Endodermal cell (in vitro differentiated cells): Measurements from ENCODE around the gene SPATA1. TPM values are rescaled to one million over a fixed set of nuclear protein-coding genes. Genes with fewer than 3 reads are reported as not detected.

Experiments
- DNase-seq: peaks from one replicate; pipeline ENCODE4 v3.0.0-alpha.2; 2017
- H3K27ac ChIP-seq: 2 replicates; pipeline ENCODE4 v1.5.1; 2013; ENCODE audit warnings: mild to moderate bottlenecking, low read depth, low read length, moderate library complexity
- H3K27me3 ChIP-seq: 2 replicates; pipeline ENCODE4 v1.6.1; 2013; ENCODE audit warnings: mild to moderate bottlenecking, low read length, moderate library complexity; ENCODE audit not compliant: insufficient read depth, control insufficient read depth, poor library complexity, severe bottlenecking
- H3K36me3 ChIP-seq: 2 replicates; pipeline ENCODE4 v1.7.0; 2013; ENCODE audit warnings: mild to moderate bottlenecking, low read length, moderate library complexity; ENCODE audit not compliant: control insufficient read depth, insufficient read depth
- H3K4me1 ChIP-seq: one replicate; pipeline ENCODE4 v1.7.0; 2013; ENCODE audit warnings: low read length; ENCODE audit not compliant: control insufficient read depth, insufficient read depth
- H3K4me3 ChIP-seq: 2 replicates; pipeline ENCODE4 v1.5.1; 2013; ENCODE audit warnings: mild to moderate bottlenecking, low read length, moderate library complexity
- H3K9ac ChIP-seq: 2 replicates; pipeline ENCODE4 v1.6.1; 2013; ENCODE audit warnings: mild to moderate bottlenecking, low read length, moderate library complexity; ENCODE audit not compliant: poor library complexity, severe bottlenecking; ENCODE audit errors: extremely low read depth
- H3K9me3 ChIP-seq: 2 replicates; pipeline ENCODE4 v1.6.1; 2013; ENCODE audit warnings: mild to moderate bottlenecking, low read length, moderate library complexity; ENCODE audit not compliant: control insufficient read depth
- H3K27ac Mint-ChIP-seq: 2 replicates; pipeline ENCODE4 v1.8.0; 2020; ENCODE audit warnings: mixed read lengths
- H3K27me3 Mint-ChIP-seq: 2 replicates; pipeline ENCODE4 v1.8.0; 2021; ENCODE audit warnings: mild to moderate bottlenecking, mixed read lengths; ENCODE audit not compliant: insufficient read depth
- H3K36me3 Mint-ChIP-seq: 2 replicates; pipeline ENCODE4 v1.8.0; 2020; ENCODE audit warnings: low read depth, mixed read lengths
- H3K4me1 Mint-ChIP-seq: 2 replicates; pipeline ENCODE4 v1.8.0; 2020; ENCODE audit warnings: mixed read lengths
- H3K4me3 Mint-ChIP-seq: 2 replicates; pipeline ENCODE4 v1.8.0; 2020; ENCODE audit warnings: mild to moderate bottlenecking, moderate library complexity, mixed read lengths
- H3K9me3 Mint-ChIP-seq: 2 replicates; pipeline ENCODE4 v1.8.0; 2020; ENCODE audit warnings: mild to moderate bottlenecking, mixed read lengths
- WGBS, 2 experiments: methylation state at CpG; one replicate each; pipeline versions ENCODE4 v1.1.5 to v1.1.7; 2013; ENCODE audit warnings: missing lambda C conversion rate in 2 of 2, mixed read lengths in 1 of 2; ENCODE audit not compliant: insufficient coverage in 1 of 2, insufficient read length in 1 of 2; 5-methylcytosine and 5-hydroxymethylcytosine counted together
- total RNA-seq, 2 donors: library from RNA; stranded (reverse); fragmentation: NEBNext Ultra II Directional in 1 of 2; extraction: Animal tissue kit (Norgen Biotek cat#: 25700) in 1 of 2; gene quantifications; 2 replicates in 1 of 2; 3 replicates in 1 of 2; pipeline ENCODE4 v1.2.1, GENCODE V29; 2021
- TF ChIP-seq, protein P1 (sequence below): fragments of 200-600 bp; sonication (generic); conservative IDR thresholded peaks from 2 replicates; pipeline ENCODE4 v1.5.0; 2021; ENCODE audit warnings: antibody characterized with exemption, mild to moderate bottlenecking

The SPATA1 gene
- total RNA-seq, 2 donors from 2014 or later, result 0.55 to 1.6 TPM

DNA sequence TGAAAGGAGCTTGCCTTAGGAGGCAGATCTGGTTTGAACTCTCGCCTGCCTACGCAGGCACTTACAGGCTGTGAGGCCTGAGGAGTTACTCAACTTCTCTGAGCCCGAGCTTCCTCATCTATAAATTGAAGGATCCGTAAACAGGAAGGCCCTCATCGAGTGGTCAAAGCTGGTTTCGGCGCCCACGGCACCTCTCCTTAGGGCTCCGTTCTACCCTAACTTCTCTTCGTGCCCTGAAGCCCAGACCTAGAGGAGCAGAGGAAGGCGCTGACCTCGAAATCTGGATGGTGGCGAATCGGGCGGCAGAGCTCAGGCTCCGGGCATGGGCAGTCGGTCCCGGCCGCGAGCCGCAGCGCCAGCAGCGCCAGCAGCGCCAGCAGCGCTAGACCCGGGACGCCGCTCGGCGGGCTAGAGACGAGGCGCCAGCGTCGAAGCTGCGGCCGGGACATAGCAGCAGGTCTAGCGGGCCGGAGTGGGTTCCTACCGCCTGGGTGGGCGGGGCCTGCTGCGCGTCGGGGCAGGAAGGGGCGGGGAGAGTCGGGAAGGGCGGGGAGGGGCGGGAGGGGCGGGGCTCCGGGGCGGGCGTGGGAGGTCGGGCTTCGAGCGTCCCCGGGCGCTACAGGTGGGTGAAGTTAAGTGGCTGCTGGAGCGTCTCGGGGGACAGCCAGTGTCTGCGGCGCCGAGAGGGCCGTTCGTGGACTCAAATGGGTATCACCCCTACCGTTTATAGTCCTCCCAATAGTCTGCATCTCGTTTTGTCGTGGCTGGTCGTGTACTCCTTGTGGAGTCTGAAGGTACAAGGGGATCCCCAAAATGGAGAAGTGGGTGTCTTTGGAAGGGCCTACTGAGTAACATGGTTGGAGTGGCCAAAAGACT is 68.0 kb downstream of the SPATA1 start, which contains the start of gene CTBS:
CTBS (minus strand) TSS at position 474 of the 876 bp plus-strand sequence; CDS start at position 449, 25 bp downstream.
- TF ChIP-seq, protein P1, sequence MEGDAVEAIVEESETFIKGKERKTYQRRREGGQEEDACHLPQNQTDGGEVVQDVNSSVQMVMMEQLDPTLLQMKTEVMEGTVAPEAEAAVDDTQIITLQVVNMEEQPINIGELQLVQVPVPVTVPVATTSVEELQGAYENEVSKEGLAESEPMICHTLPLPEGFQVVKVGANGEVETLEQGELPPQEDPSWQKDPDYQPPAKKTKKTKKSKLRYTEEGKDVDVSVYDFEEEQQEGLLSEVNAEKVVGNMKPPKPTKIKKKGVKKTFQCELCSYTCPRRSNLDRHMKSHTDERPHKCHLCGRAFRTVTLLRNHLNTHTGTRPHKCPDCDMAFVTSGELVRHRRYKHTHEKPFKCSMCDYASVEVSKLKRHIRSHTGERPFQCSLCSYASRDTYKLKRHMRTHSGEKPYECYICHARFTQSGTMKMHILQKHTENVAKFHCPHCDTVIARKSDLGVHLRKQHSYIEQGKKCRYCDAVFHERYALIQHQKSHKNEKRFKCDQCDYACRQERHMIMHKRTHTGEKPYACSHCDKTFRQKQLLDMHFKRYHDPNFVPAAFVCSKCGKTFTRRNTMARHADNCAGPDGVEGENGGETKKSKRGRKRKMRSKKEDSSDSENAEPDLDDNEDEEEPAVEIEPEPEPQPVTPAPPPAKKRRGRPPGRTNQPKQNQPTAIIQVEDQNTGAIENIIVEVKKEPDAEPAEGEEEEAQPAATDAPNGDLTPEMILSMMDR, result no peak
- H3K4me1 ChIP-seq, result no peaks in the 10 kb centered on the region
- H3K9ac ChIP-seq, result peak within 1 kb of the TSS; percentile 98
- Mint-ChIP-seq H3K4me1 (peaks cover 23% of the 10 kb centered on the region), H3K36me3 (peaks cover 19% of the 10 kb centered on the region), H3K27me3 (peaks cover 2% of the 10 kb centered on the region), H3K27ac (peak within 1 kb of the TSS; percentile 99), H3K9me3 (no peaks in the 10 kb centered on the region), H3K4me3 (peak within 1 kb of the TSS; percentile 89)
- peak; percentile 95 for DNase-seq
- H3K36me3 ChIP-seq, result peaks cover 23% of the 10 kb centered on the region
- WGBS, 2 experiments, result 2 to 5% methylated on average over 19 to 58 of the region's 67 CpGs
- H3K4me3 ChIP-seq, result peak within 1 kb of the TSS; percentile 89
- H3K9me3 ChIP-seq, result peaks cover 13% of the 10 kb centered on the region
- no peaks in the 10 kb centered on the region for H3K27me3 ChIP-seq
- H3K27ac ChIP-seq, result peak within 1 kb of the TSS; percentile 86

DNA sequence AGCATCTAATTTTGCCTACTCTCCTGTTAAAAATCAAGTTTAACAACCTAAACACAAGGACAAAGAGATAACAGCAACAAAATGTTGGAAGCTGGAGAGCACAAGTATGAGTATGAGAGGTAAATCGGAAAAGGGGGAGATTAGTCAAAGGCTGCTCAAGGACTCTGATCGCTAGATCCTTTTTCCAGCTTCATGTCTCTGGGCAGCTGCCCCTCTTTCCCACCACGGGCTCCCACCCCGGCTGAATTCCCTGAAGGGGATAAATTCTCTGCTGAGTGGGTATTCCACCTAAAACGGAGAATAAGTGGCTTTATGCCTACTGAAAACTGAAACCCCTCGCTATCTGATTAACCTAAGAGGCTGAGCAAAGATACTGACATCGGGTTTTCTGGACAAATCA is 68.8 kb downstream of the SPATA1 start:
- Histone ChIP-seq H3K27me3 (no peaks in the 10 kb centered on the region), H3K9me3 (peaks cover 9% of the 10 kb centered on the region), H3K36me3 (peaks cover 16% of the 10 kb centered on the region), H3K27ac (no peak overlapping the region), H3K4me1 (no peaks in the 10 kb centered on the region), H3K4me3 (peak overlapping the region; percentile 80), H3K9ac (peak overlapping the region; percentile 26)
- DNase-seq, result no peak
- Mint-ChIP-seq H3K36me3 (peaks cover 14% of the 10 kb centered on the region), H3K4me1 (peaks cover 24% of the 10 kb centered on the region), H3K27ac (no peak overlapping the region), H3K4me3 (peak overlapping the region; percentile 89), H3K9me3 (no peaks in the 10 kb centered on the region), H3K27me3 (peaks cover 2% of the 10 kb centered on the region)
- TF ChIP-seq, protein P1, result no peak
- 77 to 85% methylated on average over 4 to 7 of the region's 7 CpGs for WGBS, 2 experiments

DNA sequence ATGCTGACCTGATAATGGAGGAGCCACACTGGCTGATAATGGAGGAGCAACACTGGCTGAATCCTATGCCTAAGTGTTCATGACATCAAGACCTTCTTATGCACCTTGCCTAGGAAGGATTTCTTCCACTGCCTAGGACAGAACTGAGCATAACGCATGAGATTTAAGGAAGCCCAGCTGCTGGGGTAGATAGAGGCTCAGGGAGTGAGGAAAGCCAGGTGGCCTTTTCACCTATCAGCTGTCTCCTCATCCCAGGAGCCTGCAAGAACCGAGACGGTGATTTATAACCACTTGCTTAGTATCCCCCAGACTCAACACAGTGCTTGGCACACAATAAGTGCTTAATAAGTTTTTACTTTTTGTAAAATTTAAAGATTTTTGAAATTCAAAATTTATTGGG is 75.5 kb downstream of the SPATA1 start:
- Histone ChIP-seq H3K9ac (no peak overlapping the region), H3K27ac (no peak overlapping the region), H3K4me1 (peaks cover 5% of the 10 kb centered on the region), H3K9me3 (peaks cover 41% of the 10 kb centered on the region), H3K4me3 (no peak overlapping the region), H3K36me3 (peaks cover 6% of the 10 kb centered on the region), H3K27me3 (no peaks in the 10 kb centered on the region)
- H3K9me3 Mint-ChIP-seq, result peaks cover 20% of the 10 kb centered on the region
- no peak overlapping the region for H3K4me3 Mint-ChIP-seq
- DNase-seq, result no peak
- H3K27ac Mint-ChIP-seq, result no peak overlapping the region
- TF ChIP-seq, protein P1, result no peak
- H3K27me3 Mint-ChIP-seq, result no peaks in the 10 kb centered on the region
- peaks cover 20% of the 10 kb centered on the region for H3K4me1 Mint-ChIP-seq
- WGBS, 2 experiments, result 71 to 93% methylated on average over 1 to 3 of the region's 3 CpGs
- H3K36me3 Mint-ChIP-seq, result peaks cover 5% of the 10 kb centered on the region
